ENCODE results near the gene GRIK1.

DNA sequence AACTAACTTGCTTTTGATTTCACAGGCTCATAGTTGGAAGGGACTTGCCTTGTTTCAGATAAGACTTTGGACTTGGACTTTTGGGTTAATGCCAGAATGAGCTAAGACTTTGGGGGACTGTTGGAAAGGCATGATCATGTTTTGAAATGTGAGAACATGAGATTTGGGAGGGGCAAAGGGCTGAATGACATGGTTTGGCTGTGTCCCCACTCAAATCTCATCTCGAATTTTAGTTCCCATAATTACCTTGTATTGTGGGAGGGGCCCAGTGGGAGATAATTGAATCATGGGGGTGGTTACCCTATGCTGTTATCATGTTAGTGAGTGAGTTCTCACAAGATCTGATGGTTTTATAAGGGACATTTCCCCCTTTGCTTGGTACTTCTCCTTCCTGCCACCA, 222.1 kb downstream of the GRIK1 start:
- no peak for TF ChIP-seq POLR2AphosphoS5 (IDR thresholded peaks at IDR 0.05; ENCODE audit: low read depth, low read length)
- TF ChIP-seq POLR2A (IDR thresholded peaks at IDR 0.05; ENCODE audit: low read depth, low read length) = no peak
